Osteoblast (primary cell): ENCODE measurements around the gene TBC1D7. TPM values are rescaled to one million over a fixed set of nuclear protein-coding genes. Genes with fewer than 3 reads are reported as not detected.

Source experiments
- DNase-seq: peaks from one replicate; pipeline ENCODE4 v3.0.0; 2011; ENCODE audit warnings: low spot score, mixed read lengths; ENCODE audit not compliant: insufficient read length; ENCODE audit errors: missing footprints
- H2AFZ ChIP-seq: 2 replicates; pipeline ENCODE4 v1.6.0; 2011; ENCODE audit warnings: mild to moderate bottlenecking, low read length
- H3K27ac ChIP-seq: 2 replicates; pipeline ENCODE4 v1.5.1; 2011; ENCODE audit warnings: mild to moderate bottlenecking, low read depth, low read length, moderate library complexity
- H3K27me3 ChIP-seq: 2 replicates; pipeline ENCODE4 v1.6.0; 2012; ENCODE audit warnings: mild to moderate bottlenecking, control low read depth, inconsistent platforms, low read length, moderate library complexity; ENCODE audit not compliant: insufficient read depth
- H3K36me3 ChIP-seq: 2 replicates; pipeline ENCODE4 v1.5.1; 2011; ENCODE audit warnings: mild to moderate bottlenecking, low read length, control low read depth, moderate library complexity; ENCODE audit not compliant: insufficient read depth
- H3K4me1 ChIP-seq: 2 replicates; pipeline ENCODE4 v1.5.1; 2011; ENCODE audit warnings: mild to moderate bottlenecking, low read length, control low read depth, moderate library complexity; ENCODE audit not compliant: insufficient read depth
- H3K4me2 ChIP-seq: 2 replicates; pipeline ENCODE4 v1.6.0; 2011; ENCODE audit warnings: mild to moderate bottlenecking, low read length; ENCODE audit not compliant: insufficient read depth
- H3K4me3 ChIP-seq: fragments of 200-600 bp; sonication (generic); 3 replicates; pipeline ENCODE4 v1.5.1; 2012; ENCODE audit warnings: mild to moderate bottlenecking, low read length, inconsistent platforms; ENCODE audit not compliant: insufficient read depth
- H3K79me2 ChIP-seq: 2 replicates; pipeline ENCODE4 v1.6.0; 2012; ENCODE audit warnings: mild to moderate bottlenecking, low read length, control low read depth, inconsistent platforms; ENCODE audit not compliant: insufficient read depth
- H3K9me3 ChIP-seq: 2 replicates; pipeline ENCODE4 v1.5.1; 2011; ENCODE audit warnings: low read depth, low read length, control low read depth
- H4K20me1 ChIP-seq: 2 replicates; pipeline ENCODE4 v1.6.0; 2012; ENCODE audit warnings: mild to moderate bottlenecking, low read length, control low read depth; ENCODE audit not compliant: insufficient read depth
- CTCF ChIP-seq: IDR thresholded peaks from 2 replicates; pipeline ENCODE4 v1.5.1; 2011; ENCODE audit warnings: mild to moderate bottlenecking, low read depth, low read length, moderate library complexity; ENCODE audit errors: extremely low read depth
- total RNA-seq: library from RNA; depleted of rRNA; stranded (reverse); fragments of >200 nt; gene quantifications from 2 replicates; pipeline ENCODE4 v1.2.3, GENCODE V29; 2012

The TBC1D7 gene
- total RNA-seq, 1 donor: 18.8 TPM

GRCh38 chr6:13299918-13300317 lies 28.4 kb downstream of the TBC1D7 start:
- Histone ChIP-seq H3K4me2 (no peak overlapping the region), H3K79me2 (no peaks in the 10 kb centered on the region), H3K27me3 (no peaks in the 10 kb centered on the region), H3K27ac (no peak overlapping the region), H3K4me1 (peaks cover 22% of the 10 kb centered on the region), H3K36me3 (peaks cover 13% of the 10 kb centered on the region), H3K4me3 (no peak overlapping the region), H3K9me3 (no peaks in the 10 kb centered on the region), H4K20me1 (no peaks in the 10 kb centered on the region), H2AFZ (no peak overlapping the region)
- DNase-seq: no peak
- TF ChIP-seq CTCF: no peak

GRCh38 chr6:13299403-13299821 lies 28.9 kb downstream of the TBC1D7 start:
- H3K27ac ChIP-seq: no peak overlapping the region
- no peaks in the 10 kb centered on the region for H3K79me2 ChIP-seq
- H4K20me1 ChIP-seq: no peaks in the 10 kb centered on the region
- no peak for DNase-seq
- no peak for TF ChIP-seq CTCF
- no peak overlapping the region for H3K4me3 ChIP-seq
- H2AFZ ChIP-seq: no peak overlapping the region
- peaks cover 16% of the 10 kb centered on the region for H3K36me3 ChIP-seq
- H3K4me1 ChIP-seq: peaks cover 20% of the 10 kb centered on the region
- no peak overlapping the region for H3K4me2 ChIP-seq
- H3K27me3 ChIP-seq: no peaks in the 10 kb centered on the region
- H3K9me3 ChIP-seq: no peaks in the 10 kb centered on the region

- Histone ChIP-seq H3K9me3 (no peaks in the 10 kb centered on the region), H3K4me1 (peaks cover 11% of the 10 kb centered on the region), H2AFZ (no peak overlapping the region), H3K27ac (no peak overlapping the region), H4K20me1 (no peaks in the 10 kb centered on the region), H3K4me3 (no peak overlapping the region), H3K79me2 (no peaks in the 10 kb centered on the region), H3K36me3 (peaks cover 23% of the 10 kb centered on the region), H3K27me3 (no peaks in the 10 kb centered on the region), H3K4me2 (no peak overlapping the region)
- no peak for TF ChIP-seq CTCF
- DNase-seq: no peak
Observed at GRCh38 chr6:13298446-13298845, 29.9 kb downstream of the TBC1D7 start.

GRCh38 chr6:13297391-13297790 lies 30.9 kb downstream of the TBC1D7 start:
- Histone ChIP-seq H3K27me3 (no peaks in the 10 kb centered on the region), H2AFZ (no peak overlapping the region), H3K4me1 (peaks cover 2% of the 10 kb centered on the region), H3K9me3 (no peaks in the 10 kb centered on the region), H4K20me1 (no peaks in the 10 kb centered on the region), H3K27ac (no peak overlapping the region), H3K36me3 (peaks cover 30% of the 10 kb centered on the region), H3K79me2 (no peaks in the 10 kb centered on the region), H3K4me3 (no peak overlapping the region), H3K4me2 (no peak overlapping the region)
- no peak for DNase-seq
- TF ChIP-seq CTCF: no peak
